NB4 (cell line): Measurements from ENCODE around the gene FGF2.

Experiments
- POLR2A ChIP-seq: IDR thresholded peaks from 2 replicates; pipeline ENCODE4 v1.6.1; 2011; ENCODE audit warnings: mild to moderate bottlenecking; ENCODE audit not compliant: insufficient read length; ENCODE audit errors: extremely low read depth
- TF ChIP-seq, protein P1 (sequence below): IDR thresholded peaks from one replicate; pipeline ENCODE4 v1.5.1; 2012; ENCODE audit warnings: low read depth, low read length
- TF ChIP-seq, protein P2 (sequence below): IDR thresholded peaks from 2 replicates; pipeline ENCODE4 v1.6.1; 2011; ENCODE audit warnings: low read depth, low read length

DNA sequence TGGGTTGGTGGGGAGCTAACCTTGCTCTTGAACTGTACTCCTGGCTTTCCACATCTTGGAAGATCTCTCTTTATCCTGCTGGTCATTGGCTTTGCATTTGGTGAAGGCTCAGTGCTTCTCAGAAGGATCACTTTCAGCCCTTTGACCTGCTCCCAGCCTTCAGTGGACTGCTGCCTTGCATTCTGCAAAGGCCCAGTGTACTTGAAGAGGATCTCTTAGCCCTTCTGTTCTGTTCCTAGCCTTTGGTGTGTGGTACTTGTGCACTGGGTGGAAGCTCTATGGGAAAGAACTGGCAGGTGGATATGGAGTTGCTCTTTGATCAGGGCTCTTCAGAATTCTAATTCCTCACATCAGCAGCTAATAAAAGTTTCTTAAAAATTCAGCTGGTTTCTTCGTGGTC, 46.5 kb downstream of the FGF2 start:
- TF ChIP-seq, protein P1, sequence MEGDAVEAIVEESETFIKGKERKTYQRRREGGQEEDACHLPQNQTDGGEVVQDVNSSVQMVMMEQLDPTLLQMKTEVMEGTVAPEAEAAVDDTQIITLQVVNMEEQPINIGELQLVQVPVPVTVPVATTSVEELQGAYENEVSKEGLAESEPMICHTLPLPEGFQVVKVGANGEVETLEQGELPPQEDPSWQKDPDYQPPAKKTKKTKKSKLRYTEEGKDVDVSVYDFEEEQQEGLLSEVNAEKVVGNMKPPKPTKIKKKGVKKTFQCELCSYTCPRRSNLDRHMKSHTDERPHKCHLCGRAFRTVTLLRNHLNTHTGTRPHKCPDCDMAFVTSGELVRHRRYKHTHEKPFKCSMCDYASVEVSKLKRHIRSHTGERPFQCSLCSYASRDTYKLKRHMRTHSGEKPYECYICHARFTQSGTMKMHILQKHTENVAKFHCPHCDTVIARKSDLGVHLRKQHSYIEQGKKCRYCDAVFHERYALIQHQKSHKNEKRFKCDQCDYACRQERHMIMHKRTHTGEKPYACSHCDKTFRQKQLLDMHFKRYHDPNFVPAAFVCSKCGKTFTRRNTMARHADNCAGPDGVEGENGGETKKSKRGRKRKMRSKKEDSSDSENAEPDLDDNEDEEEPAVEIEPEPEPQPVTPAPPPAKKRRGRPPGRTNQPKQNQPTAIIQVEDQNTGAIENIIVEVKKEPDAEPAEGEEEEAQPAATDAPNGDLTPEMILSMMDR, result no peak
- TF ChIP-seq, protein P2, sequence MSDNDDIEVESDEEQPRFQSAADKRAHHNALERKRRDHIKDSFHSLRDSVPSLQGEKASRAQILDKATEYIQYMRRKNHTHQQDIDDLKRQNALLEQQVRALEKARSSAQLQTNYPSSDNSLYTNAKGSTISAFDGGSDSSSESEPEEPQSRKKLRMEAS, result no peak
- no peak for TF ChIP-seq POLR2A
